GM21515 (cell line): Measurements from ENCODE around the gene SMYD3.
"Not testable (repeated sequence)": the region's sequence is repeated elsewhere in the genome, so short reads cannot be mapped to it uniquely, and the experiment has no call there.

Source experiments
- ATAC-seq: cut with Tn5 transposase; IDR thresholded peaks from one replicate; pipeline ENCODE4 v1.9.1; 2021; ENCODE audit not compliant: unreplicated experiment

The SMYD3 gene

DNA sequence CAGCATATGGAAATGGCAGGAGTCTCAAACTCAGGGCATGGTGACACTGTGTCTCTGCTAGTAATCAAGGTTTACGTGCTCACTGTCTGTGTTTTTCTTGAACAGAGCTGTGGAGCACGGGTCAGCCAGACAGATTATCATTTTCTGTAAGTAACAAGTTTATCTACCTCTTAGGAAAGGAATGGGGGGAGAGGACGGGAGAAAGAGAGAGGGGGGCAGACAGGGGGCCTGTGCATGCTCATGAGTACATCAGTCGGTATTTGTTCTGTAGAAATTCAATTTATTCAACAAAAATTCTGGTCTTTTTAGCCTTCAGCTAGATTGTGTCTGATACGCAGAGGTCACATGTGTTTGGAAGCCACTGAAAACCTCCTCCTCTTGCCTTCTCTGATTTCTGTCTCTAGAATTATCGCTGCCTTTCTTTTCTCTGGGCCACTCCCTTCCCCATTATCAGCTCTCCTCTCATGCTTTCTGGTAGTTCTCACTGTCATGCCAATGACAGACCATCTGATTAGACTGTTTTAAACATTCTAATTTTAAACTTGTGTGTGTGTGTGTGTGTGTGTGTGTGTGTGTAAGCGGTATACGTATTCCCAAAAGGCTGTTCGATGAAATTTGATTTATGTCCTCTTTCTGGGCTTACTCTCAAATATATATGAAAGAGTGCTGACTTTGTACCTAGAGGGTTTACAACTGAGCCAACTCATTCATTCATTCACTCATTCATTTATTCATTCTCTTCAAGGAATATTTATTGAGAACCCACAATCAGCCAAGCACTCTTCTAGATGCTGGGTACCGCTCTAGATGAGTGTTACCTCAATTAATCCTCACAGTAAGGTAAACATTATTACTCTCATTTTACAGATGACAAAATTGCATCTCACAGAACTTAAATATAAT lies 715.4 kb downstream of the SMYD3 start:
- no peak for ATAC-seq

DNA sequence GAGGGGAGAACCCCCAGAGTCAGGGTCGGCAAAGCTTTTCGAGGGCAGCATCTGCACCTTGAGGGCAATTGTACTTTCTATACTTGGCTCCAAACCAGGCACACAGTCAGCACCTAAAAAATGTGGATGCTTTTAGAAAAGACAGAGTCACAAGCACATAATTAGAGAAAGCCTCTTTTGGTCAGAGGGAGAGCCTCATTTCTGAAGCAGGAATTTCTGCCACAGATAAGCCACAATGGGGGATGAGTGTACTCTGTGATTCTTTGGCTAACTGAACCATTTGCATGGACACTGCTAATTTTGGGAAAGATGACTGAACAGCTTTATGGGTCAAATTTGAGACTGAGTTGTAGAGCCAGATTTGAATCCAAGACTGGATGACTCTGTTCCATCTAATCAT lies 716.6 kb downstream of the SMYD3 start:
- ATAC-seq: no peak

DNA sequence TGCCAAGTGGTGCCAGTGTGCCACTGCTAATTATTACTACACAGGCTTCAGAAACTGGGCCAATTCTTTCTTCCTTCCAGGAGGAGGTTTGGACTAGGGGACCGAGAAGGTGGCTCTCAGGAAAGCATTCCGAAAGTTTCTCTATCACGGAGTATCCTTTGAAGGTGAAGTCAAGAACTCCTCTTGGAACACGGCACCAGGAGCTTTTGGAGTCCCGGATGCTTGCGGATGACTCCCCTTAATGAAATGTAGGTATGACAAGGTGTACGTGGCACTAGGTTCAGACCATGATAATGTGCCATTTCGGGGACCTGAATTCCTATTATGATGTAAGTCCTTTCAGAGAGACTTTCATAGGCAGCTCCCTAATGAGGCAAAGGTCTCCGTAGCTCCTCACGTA lies 718.2 kb downstream of the SMYD3 start:
- ATAC-seq: no peak

DNA sequence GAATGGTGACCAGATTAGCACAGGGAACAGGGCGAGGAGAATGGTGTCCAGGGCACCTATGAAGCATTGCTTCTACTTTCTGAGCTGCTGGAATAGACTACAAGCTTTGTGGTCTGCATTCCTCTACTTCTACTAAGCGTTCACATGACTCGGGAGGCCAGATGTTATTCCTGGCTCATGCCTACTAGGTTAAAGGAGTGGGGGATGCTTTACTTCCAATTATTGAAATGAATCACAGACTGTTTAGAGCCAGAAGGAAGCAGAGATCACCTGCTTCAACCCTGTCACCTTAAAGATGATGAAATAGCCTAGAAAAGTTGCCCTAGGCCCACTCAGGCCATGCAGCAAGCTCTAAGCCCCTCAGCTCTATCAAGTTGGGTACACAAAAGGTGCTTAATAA lies 718.8 kb downstream of the SMYD3 start:
- no peak for ATAC-seq

DNA sequence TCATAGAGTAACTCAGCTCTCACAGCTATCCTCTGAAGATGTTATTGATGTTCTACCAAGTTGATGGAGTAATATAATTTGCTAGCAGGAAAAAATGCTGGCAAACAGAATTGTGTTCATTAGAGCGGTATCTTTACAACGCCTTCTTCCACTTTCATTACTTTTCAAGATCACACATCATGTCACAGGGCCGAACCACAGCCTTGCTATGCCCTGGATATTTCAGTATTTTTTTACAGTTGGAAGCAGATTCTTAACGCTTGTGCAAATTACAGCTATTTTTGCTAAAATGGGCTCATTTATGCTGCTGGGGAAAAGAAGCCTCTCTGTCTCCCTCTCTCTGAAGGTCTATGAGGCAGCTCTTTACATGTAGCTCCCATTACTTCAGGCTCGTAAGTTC lies 720.1 kb downstream of the SMYD3 start:
- no peak for ATAC-seq

DNA sequence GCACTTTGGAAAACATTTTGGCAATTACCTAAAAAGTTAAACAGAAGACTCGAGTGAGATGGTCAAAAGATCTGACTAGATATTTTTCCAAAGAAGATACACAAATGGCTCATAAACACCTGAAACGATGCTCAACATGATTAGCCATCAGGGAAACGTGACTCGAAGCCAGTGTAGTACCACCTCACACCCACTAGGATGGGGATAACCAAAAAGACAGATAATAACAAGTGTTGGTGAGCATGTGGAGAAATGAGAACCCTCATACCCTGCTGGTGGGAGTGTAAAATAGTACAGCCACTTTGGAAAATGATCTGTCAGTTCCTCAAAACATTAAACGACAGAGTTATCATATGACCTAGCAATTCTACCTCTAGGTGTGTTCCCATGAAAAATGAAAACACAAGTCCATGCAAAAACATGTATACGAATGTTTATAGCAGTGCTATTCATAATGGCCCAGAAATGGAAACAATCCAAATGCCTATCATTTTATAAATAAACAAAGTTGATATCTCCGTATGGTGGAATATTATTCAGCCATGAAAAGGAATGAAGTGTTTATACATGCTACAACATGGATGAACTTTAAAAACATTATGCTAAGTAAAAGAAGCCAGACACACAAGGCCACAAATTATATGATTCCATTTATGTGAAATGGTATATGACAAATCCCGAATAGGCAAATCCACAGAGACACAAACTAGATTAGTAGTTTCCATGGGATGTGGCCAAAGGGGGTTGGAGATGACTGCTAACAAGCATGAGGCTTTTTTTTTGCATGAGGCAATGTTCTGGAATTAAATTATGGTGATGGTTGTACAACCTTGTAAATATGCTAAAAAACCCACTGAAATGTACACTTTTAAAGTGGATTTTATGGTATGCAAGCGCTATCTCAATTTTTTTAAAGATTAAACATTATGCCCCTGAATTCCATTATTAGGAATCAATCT lies 727.0 kb downstream of the SMYD3 start:
- ATAC-seq: no peak

DNA sequence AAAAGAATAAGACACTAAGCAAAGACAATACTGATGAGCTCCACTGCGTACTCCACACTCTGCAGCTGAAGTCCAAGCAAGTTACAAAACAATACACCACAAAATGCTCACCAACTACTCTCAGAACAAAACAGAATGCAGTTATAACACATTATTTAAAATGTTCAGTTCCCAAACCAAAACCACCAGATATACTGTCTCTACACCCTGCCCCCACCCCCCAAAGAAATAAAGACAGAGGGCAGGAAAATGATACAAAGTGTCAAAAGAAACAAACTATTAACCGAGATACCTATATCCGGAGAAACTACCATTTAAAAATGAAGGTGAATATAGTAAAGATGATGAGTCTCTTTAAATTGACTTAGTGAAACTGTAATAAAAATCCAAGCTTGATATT lies 729.3 kb downstream of the SMYD3 start:
- no peak for ATAC-seq

DNA sequence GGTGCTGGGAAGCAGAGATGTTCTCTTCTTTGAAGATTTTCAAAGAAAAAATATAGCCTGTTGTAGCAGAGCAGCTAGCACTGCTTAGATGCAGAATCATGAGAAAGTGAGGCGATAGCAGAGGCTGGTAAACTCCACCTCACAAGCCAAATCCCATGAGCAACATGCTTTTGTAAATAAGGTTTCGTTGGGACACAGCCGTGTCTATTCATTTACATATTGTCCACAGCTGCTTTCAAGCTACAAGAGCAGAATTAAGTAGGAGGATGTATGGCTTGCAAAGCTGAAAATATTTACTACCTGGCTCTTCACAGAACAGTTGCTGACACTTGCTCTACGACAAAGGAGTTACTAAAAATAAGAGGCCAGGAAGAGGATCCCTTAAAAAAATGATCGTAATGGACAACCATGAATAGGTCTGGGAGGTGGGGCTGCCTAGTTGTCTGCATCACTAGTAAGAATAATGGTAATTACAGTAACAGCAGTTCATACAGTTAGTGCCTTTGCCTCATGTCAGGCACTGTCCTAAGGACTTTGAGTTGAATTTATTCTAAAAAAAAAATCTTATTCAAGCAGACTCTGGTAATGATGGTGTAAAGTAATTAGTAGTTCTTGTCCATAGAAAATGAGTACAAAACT lies 730.3 kb downstream of the SMYD3 start:
- ATAC-seq: no peak

DNA sequence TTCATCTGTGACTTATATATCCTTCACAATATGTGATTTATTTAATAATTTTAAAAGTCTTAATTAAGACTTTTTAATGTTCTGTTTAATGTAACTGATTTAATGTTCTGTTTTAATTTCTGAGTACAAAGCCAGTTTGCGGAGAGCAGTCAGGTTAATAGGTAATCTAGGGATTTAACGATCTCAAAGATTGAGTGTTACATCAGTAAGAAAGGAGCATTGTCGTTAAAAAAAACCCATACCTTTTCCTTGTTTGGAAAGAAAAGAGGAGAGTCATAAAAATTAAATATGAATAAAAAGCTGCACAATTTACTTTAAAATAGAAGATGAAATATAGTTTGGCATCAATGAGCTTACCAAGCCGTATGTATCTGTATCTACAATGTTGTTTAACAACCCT lies 730.9 kb downstream of the SMYD3 start:
- no peak for ATAC-seq

DNA sequence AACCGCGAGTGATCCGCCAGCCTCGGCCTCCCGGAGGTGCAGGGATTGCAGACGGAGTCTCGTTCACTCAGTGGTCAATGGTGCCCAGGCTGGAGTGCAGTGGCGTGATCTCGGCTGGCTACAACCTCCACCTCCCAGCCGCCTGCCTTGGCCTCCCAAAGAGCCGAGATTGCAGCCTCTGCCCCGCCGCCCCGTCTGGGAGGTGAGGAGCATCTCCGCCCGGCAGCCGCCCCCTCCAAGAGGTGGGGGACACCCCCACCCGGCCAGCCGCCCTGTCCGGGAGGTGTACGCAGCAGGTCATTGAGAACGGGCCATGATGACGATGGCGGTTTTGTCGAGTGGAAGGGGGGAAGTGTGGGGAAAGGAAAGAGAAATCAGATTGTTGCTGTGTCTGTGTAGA lies 732.1 kb downstream of the SMYD3 start:
- not testable (repeated sequence) for ATAC-seq

DNA sequence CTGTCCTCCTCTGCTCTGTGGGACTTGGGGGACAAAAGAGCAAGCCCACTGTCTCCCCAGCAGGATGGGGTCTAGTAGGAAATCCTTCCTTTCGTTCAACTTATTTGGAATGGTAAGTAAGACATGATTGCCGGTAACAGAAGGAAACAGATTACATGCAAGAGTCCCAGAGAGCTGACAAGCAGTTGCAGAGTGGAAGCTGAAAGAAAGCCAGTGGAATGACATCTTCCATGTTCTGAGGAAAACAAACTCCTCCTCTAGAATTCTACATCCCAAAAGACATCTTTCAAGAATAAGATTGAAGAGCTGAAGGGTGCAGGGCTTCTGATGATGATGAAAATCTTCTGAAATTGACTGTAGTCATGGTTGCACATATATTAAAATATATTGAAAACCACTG lies 732.9 kb downstream of the SMYD3 start:
- ATAC-seq: no peak

DNA sequence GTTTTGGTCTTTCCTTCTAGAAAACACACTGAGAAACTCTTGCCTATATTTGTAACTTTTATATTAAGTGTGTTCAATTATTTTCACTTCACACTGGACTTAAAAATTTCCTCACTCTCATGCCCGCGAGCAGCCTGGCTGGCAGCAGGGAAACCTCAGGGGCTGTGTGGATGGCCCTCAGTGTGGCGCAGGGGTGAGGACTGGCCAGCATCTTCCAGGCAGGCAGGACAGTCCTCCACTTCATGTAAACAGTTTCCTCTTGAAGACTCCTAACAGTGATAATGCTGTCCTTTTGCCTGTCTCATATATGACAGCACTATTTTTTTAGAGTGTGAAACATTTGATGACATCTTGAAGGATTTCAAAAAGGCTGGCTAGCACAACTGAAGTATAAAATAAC lies 733.7 kb downstream of the SMYD3 start:
- no peak for ATAC-seq

DNA sequence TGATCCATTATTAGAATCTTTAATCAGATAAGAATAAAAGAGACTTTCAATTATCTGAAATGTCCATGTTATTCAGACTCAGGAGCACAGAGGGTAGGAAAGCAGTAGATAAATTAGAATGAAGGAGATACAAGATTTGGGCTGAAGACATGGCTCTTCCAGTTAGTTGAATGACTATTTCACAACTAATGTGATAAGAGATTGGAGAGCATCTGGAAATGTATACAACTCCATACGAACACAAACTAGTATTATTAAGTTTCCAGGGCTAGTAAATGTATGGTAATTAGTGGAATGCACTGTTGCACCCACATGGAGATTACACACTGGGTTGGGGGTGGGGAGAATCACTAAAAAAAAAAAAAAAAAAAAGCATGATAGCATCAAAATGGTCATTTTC lies 734.3 kb downstream of the SMYD3 start:
- no peak for ATAC-seq

DNA sequence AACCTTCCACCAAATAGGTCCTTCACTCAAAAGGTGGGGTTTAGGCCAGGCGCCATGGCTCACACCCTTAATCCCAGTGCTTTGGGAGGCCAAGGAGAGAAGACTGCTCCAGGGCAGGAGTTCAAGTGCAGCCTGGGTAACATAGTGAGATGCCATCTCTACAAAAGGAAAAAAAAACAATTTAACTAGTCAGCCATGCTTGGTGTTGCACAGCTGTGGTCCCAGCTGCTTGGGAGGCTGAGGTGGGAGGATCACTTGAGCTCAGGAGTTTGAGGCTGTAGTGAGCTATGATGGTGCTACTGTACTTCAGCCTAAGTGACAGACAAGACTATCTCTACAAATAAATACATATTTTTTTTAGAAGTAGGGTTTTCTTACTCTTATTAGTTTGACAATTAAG lies 734.8 kb downstream of the SMYD3 start:
- ATAC-seq: no peak

DNA sequence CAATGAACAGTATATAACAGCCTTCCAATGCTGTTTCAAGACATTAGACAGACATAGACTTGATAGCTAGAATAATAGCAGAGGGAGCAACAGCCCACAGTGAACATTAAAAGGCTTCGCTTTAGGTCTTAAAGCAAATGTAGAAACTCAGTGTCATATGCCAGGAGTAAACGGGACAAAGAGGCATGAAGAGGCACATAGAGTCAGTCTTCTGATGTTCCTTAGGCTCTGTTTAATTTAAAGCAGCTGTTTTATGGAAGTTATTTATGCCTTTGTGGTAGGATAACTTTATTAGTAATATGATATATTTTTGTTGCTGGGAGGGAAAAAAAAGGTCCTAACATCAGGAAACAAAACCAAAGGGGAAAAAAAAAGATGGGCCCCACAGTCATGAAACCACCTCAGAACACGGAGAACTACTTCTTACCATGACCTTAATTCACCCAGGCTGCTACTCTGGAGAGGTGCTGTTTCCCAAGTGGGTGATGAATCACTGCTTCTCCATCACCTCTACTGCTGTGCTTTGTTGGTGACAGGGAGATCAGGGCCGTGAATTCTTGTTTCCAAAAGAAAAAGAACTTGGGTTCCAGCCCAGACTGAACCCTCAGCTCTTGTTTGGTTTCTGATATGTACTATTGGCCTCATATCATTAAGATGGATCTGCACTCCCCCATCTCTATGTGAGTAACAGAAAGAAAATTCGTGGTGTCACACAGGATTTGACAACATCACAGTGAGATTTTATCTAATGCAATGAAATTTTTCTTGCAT lies 735.4 kb downstream of the SMYD3 start:
- ATAC-seq: no peak

DNA sequence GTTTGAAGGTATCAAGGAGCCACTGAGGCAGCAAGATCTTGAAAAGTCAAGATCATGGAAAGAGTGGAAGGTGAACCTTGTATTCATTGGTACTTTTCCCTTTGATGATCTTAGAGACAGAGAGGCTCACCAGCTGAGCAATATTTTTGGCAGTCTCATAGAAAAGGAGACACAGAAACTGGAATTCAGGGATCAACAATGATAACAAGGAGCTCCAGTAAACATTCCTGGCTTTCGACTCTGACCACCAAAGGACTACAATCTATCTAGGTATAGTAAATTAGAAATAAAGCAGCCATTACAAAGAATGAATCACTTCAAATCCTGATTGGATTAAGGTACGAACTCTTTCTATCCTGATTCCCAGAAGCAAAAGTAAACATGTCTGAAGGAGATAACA lies 736.9 kb downstream of the SMYD3 start:
- no peak for ATAC-seq

DNA sequence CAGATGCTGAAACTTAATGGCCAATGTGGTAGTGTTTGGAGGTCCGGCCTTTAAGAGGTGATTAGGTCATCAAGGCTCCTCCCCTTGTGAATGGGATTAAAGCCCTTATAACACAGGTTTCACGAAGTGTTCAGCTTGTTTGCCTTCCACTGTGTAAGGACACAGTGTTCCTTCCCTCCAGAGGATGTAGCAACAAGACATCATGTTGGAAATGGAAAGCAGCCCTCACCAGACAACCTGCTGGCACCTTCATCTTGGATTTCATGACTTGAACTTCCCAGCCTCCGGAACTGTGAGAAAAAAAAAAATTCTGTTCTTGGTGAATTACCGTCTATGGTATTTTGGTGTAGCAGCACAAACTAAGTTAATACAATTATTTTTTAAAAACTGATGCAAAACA lies 738.5 kb downstream of the SMYD3 start:
- no peak for ATAC-seq

DNA sequence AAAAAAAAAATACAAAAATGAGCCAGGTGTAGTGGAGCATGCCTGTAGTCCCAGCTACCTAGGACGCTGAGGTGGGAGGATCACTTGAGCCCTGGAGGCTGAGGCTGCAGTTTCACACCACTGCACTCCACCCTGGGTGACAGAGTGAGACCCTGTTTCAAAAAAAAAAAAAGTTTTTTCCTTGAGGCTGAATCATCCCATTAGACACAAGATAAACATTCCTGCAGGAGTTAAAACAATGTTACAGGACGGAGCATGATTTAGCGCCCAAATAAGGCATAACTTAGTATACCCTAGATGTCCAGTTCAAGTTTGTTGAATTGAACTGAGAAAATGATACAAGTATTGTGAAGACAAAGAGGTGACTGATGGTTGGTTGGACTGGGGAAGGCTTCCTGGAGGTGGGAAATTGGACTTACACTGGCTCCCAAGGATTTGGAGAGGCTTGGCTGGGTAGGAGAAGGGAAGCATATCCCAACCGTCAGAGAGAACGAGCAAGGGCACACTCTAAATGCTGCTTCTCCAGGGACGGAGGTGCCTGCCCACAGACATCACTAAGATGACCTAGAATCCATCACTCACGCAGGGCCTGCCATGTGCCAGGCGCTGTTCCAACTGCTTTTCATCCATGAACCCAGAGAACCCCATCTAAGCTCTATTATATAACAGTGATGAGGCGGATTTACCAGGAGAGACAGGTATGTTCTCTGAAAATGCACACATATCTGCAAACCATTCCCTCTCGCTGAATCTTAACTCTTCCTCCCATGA lies 741.7 kb downstream of the SMYD3 start:
- no peak for ATAC-seq

DNA sequence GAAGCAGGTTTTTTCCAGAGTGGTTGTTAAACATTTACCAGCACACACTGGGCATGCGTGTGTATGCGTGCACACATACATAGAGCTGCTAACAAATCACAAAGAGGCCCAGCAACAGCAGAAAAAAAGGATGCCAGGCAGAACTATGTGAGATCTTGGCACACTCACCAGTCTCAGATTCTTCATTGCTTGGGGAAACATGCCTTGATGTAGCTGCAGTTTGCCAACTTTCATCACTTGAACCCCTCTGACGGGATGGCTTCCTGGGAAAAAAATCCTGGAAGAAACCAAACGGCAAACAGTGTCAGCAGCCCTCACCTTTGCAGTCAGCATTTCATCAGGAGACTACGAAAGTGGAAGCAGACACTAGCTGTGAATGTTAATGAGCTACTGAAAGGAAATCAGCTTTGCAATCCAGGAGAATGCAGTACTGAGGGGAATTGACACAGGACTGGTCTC lies 743.2 kb downstream of the SMYD3 start:
- ATAC-seq: no peak

DNA sequence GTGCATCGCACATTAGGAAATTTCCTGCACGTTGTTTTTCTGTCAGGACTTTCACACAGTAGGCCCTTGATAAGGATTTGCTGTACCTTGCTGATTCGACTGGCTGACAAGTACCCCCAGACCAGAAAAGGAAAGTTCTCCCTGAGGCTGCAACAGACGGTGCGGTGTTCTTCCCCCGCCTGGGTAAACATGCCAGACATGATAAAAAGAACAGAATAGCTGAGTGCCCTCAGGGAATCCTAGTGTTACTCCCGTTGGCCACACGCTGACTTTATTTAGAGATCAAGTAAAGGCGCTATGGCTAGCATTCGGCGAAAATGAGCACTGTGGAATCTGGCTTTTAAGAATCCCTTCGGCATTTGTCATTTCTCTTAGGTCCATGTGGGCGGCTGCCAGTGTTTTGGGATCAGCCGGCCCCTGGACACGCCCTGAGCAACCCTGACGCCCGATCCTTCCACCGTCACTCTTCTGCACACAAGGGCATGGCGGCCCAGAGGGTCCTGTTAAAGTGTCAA lies 744.6 kb downstream of the SMYD3 start:
- no peak for ATAC-seq
